Measurements from ENCODE around the gene MARCHF9.

Gene MARCHF9

GRCh38 chr12:57737467-57738460 lies 17.1 kb upstream of the MARCHF9 start:
- DNase-seq (ENCODE audit: low read depth in 2 of 2) = no peak

GRCh38 chr12:57738661-57739237 lies 16.2 kb upstream of the MARCHF9 start, which contains the start of gene AGAP2:
TSS of gene AGAP2 (minus strand) at chr12:57738742. CDS start at chr12:57738246, 496 bp downstream.
- DNase-seq (ENCODE audit: low read depth in 2 of 2) = no peak

- DNase-seq (ENCODE audit: low read depth in 2 of 2) = no peak
Measured at GRCh38 chr12:57739387-57739786, 15.5 kb upstream of the MARCHF9 start.

- DNase-seq (ENCODE audit: low read depth in 2 of 2) = no peak
Measured at GRCh38 chr12:57739914-57740538, 14.9 kb upstream of the MARCHF9 start.

- DNase-seq (ENCODE audit: low read depth in 2 of 2) = no peak
Measured at GRCh38 chr12:57740656-57741412, 14.1 kb upstream of the MARCHF9 start.

GRCh38 chr12:57741413-57741789 lies 13.5 kb upstream of the MARCHF9 start:
- no peak for DNase-seq (ENCODE audit: low read depth in 2 of 2)

GRCh38 chr12:57741844-57742738 lies 12.8 kb upstream of the MARCHF9 start:
- DNase-seq (ENCODE audit: low read depth in 2 of 2) = no peak

GRCh38 chr12:57743769-57744168 lies 11.1 kb upstream of the MARCHF9 start:
- no peak for DNase-seq (ENCODE audit: low read depth in 2 of 2)

GRCh38 chr12:57744194-57744776 lies 10.6 kb upstream of the MARCHF9 start:
- no peak for DNase-seq (ENCODE audit: low read depth in 2 of 2)

- DNase-seq (ENCODE audit: low read depth in 2 of 2) = peak; percentile 97
Measured at GRCh38 chr12:57744777-57745484, 10.0 kb upstream of the MARCHF9 start, which contains the start of gene TSPAN31. TSS of gene TSPAN31 (plus strand) at chr12:57745039. CDS start at chr12:57745155, 116 bp downstream.

GRCh38 chr12:57745485-57745881 lies 9.4 kb upstream of the MARCHF9 start:
- no peak for DNase-seq (ENCODE audit: low read depth in 2 of 2)

- no peak for DNase-seq (ENCODE audit: low read depth in 2 of 2)
Measured at GRCh38 chr12:57746025-57746424, 8.9 kb upstream of the MARCHF9 start.

GRCh38 chr12:57749061-57749460 lies 5.8 kb upstream of the MARCHF9 start:
- no peak for DNase-seq (ENCODE audit: low read depth in 2 of 2)

- no peak for DNase-seq (ENCODE audit: low read depth in 2 of 2)
Measured at GRCh38 chr12:57750561-57751431, 4.1 kb upstream of the MARCHF9 start.

GRCh38 chr12:57751432-57751787 lies 3.5 kb upstream of the MARCHF9 start:
- DNase-seq (ENCODE audit: low read depth in 2 of 2) = no peak

GRCh38 chr12:57751788-57752667 lies 2.9 kb upstream of the MARCHF9 start, which contains the start of gene CDK4:
TSS of gene CDK4 (minus strand) at chr12:57752310. CDS start at chr12:57751717, 593 bp downstream.
- peak; percentile 99 for DNase-seq (ENCODE audit: low read depth in 2 of 2)

GRCh38 chr12:57752668-57753000 lies 2.3 kb upstream of the MARCHF9 start:
- no peak for DNase-seq (ENCODE audit: low read depth in 2 of 2)
